HEK293 (cell line): ENCODE measurements around the gene CBX1.

ENCODE experiments used
- CTCF ChIA-PET: fragments of 350-600 bp; formaldehyde crosslinking; extraction: SDS; loops from one replicate; lab custom pipeline; 2021; ENCODE audit warnings: antibody characterized with exemption; lab: Yijun Ruan, JAX
- POLR2A ChIA-PET: fragments of 300-600 bp; formaldehyde crosslinking; extraction: SDS; loops from one replicate; lab custom pipeline; 2020; ENCODE audit warnings: antibody characterized with exemption, inconsistent platforms; lab: Yijun Ruan, JAX
- H3K27ac ChIP-seq: fragments of 200-500 bp; sonication (Bioruptor generic); 2 replicates; pipeline ENCODE4 v1.5.1; 2014; ENCODE audit warnings: low read depth, low read length, control low read depth, inconsistent platforms; ENCODE audit errors: extremely low read depth
- H3K36me3 ChIP-seq, 2 experiments: fragments of 200-500 bp in 1 of 2; sonication (Bioruptor generic) in 1 of 2; 1 replicate in 1 of 2; 2 replicates in 1 of 2; pipeline ENCODE4 v1.5.1; 2014 to 2017; ENCODE audit warnings: inconsistent platforms in 2 of 2, low read length in 2 of 2; ENCODE audit not compliant: control insufficient read depth in 2 of 2, insufficient read depth in 1 of 2
- H3K4me1 ChIP-seq: fragments of 200-500 bp; sonication (Bioruptor generic); 2 replicates; pipeline ENCODE4 v1.5.1; 2014; ENCODE audit warnings: mild to moderate bottlenecking, low read length, inconsistent platforms; ENCODE audit not compliant: control insufficient read depth, insufficient read depth
- H3K4me3 ChIP-seq: 2 replicates; pipeline ENCODE4 v1.5.1; 2011; ENCODE audit warnings: low read depth, mild to moderate bottlenecking, control low read depth, low read length, moderate library complexity
- H3K9me3 ChIP-seq: fragments of 200-500 bp; sonication (Bioruptor generic); 2 replicates; pipeline ENCODE4 v1.5.1; 2014; ENCODE audit warnings: low read depth, low read length, inconsistent platforms; ENCODE audit not compliant: control insufficient read depth, insufficient read depth
- IKZF3 ChIP-seq: fragments of 450-650 bp; IDR thresholded peaks from 2 replicates; pipeline ENCODE4 v1.5.0; 2018; ENCODE audit warnings: missing biosample characterization, mild to moderate bottlenecking, missing genetic modification characterization, moderate library complexity
- PRDM1 ChIP-seq: fragments of 450-650 bp; formaldehyde crosslinking; IDR thresholded peaks from 2 replicates; pipeline ENCODE4; 2016; ENCODE audit warnings: missing biosample characterization, missing genetic modification characterization
- TSHZ1 ChIP-seq: fragments of 450-650 bp; formaldehyde crosslinking; IDR thresholded peaks from 2 replicates; pipeline ENCODE4 v1.5.1; 2016; ENCODE audit warnings: missing biosample characterization, missing genetic modification characterization, borderline replicate concordance
- ZBTB1 ChIP-seq: fragments of 450-650 bp; formaldehyde crosslinking; IDR thresholded peaks from 2 replicates; pipeline ENCODE4 v1.5.1; 2016; ENCODE audit warnings: missing biosample characterization, missing genetic modification characterization
- ZBTB11 ChIP-seq: fragments of 450-650 bp; formaldehyde crosslinking; conservative IDR thresholded peaks from 2 replicates; pipeline ENCODE4 v1.5.1; 2016; ENCODE audit warnings: low read depth, missing biosample characterization, missing genetic modification characterization
- ZBTB20 ChIP-seq: fragments of 450-650 bp; formaldehyde crosslinking; IDR thresholded peaks from 2 replicates; pipeline ENCODE4 v1.5.1; 2016; ENCODE audit warnings: missing biosample characterization, missing genetic modification characterization
- ZFP69B ChIP-seq: fragments of 450-650 bp; formaldehyde crosslinking; IDR thresholded peaks from 2 replicates; pipeline ENCODE4 v1.5.1; 2016; ENCODE audit warnings: missing biosample characterization, missing genetic modification characterization
- ZNF146 ChIP-seq: fragments of 450-650 bp; formaldehyde crosslinking; IDR thresholded peaks from 2 replicates; pipeline ENCODE4 v1.5.1; 2016; ENCODE audit warnings: missing biosample characterization, missing genetic modification characterization
- ZNF16 ChIP-seq: fragments of 450-650 bp; formaldehyde crosslinking; IDR thresholded peaks from 2 replicates; pipeline ENCODE4 v1.5.1; 2016; ENCODE audit warnings: low read depth, missing biosample characterization, missing genetic modification characterization
- ZNF169 ChIP-seq: fragments of 450-650 bp; formaldehyde crosslinking; IDR thresholded peaks from 2 replicates; pipeline ENCODE4 v1.5.1; 2016; ENCODE audit warnings: missing biosample characterization, missing genetic modification characterization
- ZNF266 ChIP-seq: fragments of 450-650 bp; formaldehyde crosslinking; IDR thresholded peaks from 2 replicates; pipeline ENCODE4 v1.5.1; 2016; ENCODE audit warnings: missing biosample characterization, missing genetic modification characterization, low read depth
- ZNF280D ChIP-seq: fragments of 450-650 bp; formaldehyde crosslinking; IDR thresholded peaks from 2 replicates; pipeline ENCODE4 v1.5.1; 2016; ENCODE audit warnings: missing biosample characterization, missing genetic modification characterization
- ZNF423 ChIP-seq: fragments of 450-650 bp; formaldehyde crosslinking; IDR thresholded peaks from 2 replicates; pipeline ENCODE4 v1.5.1; 2016; ENCODE audit warnings: missing biosample characterization, missing genetic modification characterization
- ZNF426 ChIP-seq: fragments of 450-650 bp; formaldehyde crosslinking; IDR thresholded peaks from 2 replicates; pipeline ENCODE4 v1.5.1; 2017; ENCODE audit warnings: missing biosample characterization, missing genetic modification characterization, mild to moderate bottlenecking, inconsistent platforms, moderate library complexity
- ZNF449 ChIP-seq: fragments of 450-650 bp; formaldehyde crosslinking; IDR thresholded peaks from 2 replicates; pipeline ENCODE4 v1.5.1; 2017; ENCODE audit warnings: missing biosample characterization, mild to moderate bottlenecking, missing genetic modification characterization, moderate library complexity
- ZNF544 ChIP-seq: fragments of 450-650 bp; formaldehyde crosslinking; IDR thresholded peaks from 2 replicates; pipeline ENCODE4 v1.5.0; 2017; ENCODE audit warnings: missing biosample characterization, missing genetic modification characterization
- ZNF558 ChIP-seq: fragments of 450-650 bp; formaldehyde crosslinking; IDR thresholded peaks from 2 replicates; pipeline ENCODE4 v1.5.1; 2016; ENCODE audit warnings: missing biosample characterization, missing genetic modification characterization
- ZNF785 ChIP-seq: fragments of 450-650 bp; formaldehyde crosslinking; IDR thresholded peaks from 2 replicates; pipeline ENCODE4 v1.5.1; 2016; ENCODE audit warnings: missing biosample characterization, missing genetic modification characterization
- ZNF843 ChIP-seq: fragments of 450-650 bp; formaldehyde crosslinking; IDR thresholded peaks from 2 replicates; pipeline ENCODE4 v1.5.1; 2016; ENCODE audit warnings: missing biosample characterization, missing genetic modification characterization
- ZSCAN5A ChIP-seq: fragments of 450-650 bp; formaldehyde crosslinking; IDR thresholded peaks from 2 replicates; pipeline ENCODE4 v1.5.1; 2016; ENCODE audit warnings: missing biosample characterization, missing genetic modification characterization

Gene CBX1

GRCh38 chr17:48149787-48150463 lies 48.6 kb upstream of the CBX1 start (continued):
- TF ChIP-seq PRDM1 (tag by site-specific recombination), result peak; percentile 85
- no peak for TF ChIP-seq ZNF558
- no peak for TF ChIP-seq ZNF785 (tag by site-specific recombination)

GRCh38 chr17:48148854-48149786 lies 47.8 kb upstream of the CBX1 start:
- ChIA-PET POLR2A (no interaction called here), CTCF (interaction anchor here (0.5 to 2.6 kb wide), 13 partner anchors 9 to 357 kb away, joined by 3 to 7 read pairs (median 4); no protein-coding TSS in a partner anchor)
- no peak overlapping the region for H3K27ac ChIP-seq
- peak; percentile 63 for TF ChIP-seq ZNF843 (tag by site-specific recombination)
- TF ChIP-seq IKZF3, result peak; percentile 69
- no peak for TF ChIP-seq ZNF266 (tag by site-specific recombination)
- TF ChIP-seq ZNF426 (tag by site-specific recombination), result no peak
- TF ChIP-seq ZBTB1, result no peak
- TF ChIP-seq ZNF146 (tag by site-specific recombination), result no peak
- TF ChIP-seq ZBTB20 (tag by site-specific recombination), result no peak
- TF ChIP-seq ZNF16 (tag by site-specific recombination), result no peak
- TF ChIP-seq ZFP69B (tag by site-specific recombination), result no peak
- no peak for TF ChIP-seq ZNF544 (tag by site-specific recombination)
- TF ChIP-seq ZNF449, result peak; percentile 61; the same call in 1 of the 2 replicates
- no peak for TF ChIP-seq ZNF280D (tag by site-specific recombination)
- TF ChIP-seq TSHZ1 (tag by site-specific recombination), result no peak
- TF ChIP-seq ZBTB11 (tag by site-specific recombination), result 0 out of 2 replicates have a peak, but pooled peaks have one; percentile 12
- TF ChIP-seq ZNF169 (tag by site-specific recombination), result no peak
- TF ChIP-seq ZNF423, result no peak
- no peak for TF ChIP-seq ZSCAN5A (tag by site-specific recombination)

More at GRCh38 chr17:48148854-48149786, 47.8 kb upstream of the CBX1 start:
- Histone ChIP-seq H3K9me3 (no peaks in the 10 kb centered on the region), H3K4me1 (peaks cover 19% of the 10 kb centered on the region), H3K36me3 (no peaks in the 10 kb centered on the region), H3K4me3 (no peak overlapping the region)
